Activated CD8-positive, alpha-beta memory T cell treated with anti-CD3 and anti-CD28 coated beads for 48 hours (primary cell): Measurements from ENCODE around the gene VPS54.
"Not testable (repeated sequence)": the region's sequence is repeated elsewhere in the genome, so short reads cannot be mapped to it uniquely, and the experiment has no call there.

Source experiments
- DNase-seq, 3 experiments: peaks; one replicate each; pipeline ENCODE4 v3.0.0-alpha.2; 2020; ENCODE audit warnings: low read depth in 2 of 3, low spot score in 2 of 3

Gene VPS54

DNA sequence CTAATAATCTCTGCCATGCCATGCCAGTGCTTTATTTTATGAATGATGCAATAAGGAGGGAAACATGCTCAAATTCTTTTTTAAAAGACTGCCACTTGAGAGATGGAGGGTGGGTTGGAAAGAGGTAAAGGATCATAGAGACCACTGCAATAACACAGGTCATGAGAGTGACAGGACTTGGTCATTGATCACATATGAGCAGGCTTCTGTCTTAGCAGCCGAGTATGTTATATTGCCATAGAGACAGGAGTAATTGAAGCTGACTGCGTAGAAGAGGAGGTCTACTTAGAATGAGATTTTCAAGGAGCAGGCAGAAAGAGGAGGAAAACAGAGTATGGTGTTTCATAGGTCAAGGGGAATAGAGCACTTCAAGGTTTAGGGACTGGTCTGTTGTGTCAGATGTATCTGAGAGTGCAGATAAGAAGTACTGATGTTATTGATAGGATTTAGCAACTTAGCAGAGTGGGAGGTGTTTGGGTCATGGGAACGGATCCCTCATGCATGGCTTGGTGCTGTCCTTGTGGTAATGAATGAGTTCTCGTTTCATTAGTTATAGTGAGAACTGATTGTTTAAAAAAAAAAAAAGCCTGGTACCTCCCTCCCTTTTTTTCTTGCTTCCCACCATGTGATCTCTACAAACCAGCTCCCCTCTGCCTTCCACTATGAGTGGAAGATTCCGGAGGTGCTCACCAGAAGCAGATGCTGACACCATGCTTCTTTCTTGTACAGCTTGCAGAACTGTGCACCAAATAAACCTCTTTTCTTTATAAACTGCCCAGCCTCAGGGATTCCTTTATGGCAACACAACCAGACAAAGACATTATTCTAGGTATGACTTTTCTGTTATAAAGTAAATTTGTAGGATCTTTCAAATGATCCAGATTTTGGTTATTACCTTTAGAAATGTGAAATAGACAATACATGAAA, 144.8 kb downstream of the VPS54 start:
- no peak for DNase-seq

DNA sequence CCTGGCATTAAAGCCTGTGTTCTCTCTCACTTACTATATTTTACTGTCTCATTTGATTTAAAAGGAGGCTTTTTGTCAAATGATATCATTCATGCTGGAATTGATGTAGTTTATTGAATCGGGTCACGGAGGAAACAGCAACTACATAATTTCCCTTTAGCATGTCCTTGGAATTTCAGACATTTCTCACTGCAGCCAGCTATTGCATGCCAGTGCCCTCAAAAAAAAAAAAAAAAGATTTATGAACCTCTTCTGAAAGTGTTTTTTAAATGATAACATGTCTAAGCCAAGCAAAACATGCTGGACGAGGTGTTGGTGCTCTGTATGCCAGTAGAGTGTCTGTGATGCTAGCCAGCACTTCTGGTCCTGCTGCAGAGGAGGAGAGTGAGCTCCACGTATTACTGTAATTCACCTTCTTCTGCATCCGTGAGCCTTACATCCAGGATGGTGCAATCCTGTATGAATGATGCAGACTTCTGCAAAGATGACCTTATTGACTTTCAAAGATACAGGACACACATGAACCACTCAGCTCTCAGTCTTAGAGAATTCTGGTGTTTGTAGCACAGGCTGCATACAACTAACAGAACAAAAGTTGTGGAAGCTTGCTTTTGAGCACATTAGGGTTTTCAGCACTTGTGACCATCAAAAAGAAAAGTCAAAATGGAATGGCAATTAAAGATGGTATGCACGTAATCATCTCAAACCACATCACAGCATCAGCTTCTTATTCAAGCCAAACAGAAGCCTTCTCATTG, 146.5 kb downstream of the VPS54 start:
- no peak for DNase-seq

DNA sequence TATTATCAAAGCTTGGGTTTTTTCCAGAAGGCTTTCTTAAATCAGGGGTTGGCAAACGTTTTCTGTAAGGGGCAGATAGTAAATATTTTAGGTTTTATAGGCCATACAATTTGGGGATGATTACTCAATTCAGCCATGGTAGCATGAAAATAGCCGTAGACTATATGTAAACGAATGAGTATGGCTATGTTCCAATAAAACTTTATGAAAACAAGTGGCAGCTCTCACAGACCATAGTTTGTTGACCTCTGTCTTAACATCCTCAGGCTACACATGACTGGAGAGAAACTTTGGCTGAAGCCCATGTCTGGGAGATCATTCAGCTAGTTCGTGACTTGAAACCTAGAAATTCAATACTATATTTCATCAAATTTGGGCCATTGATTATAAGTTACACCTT, 147.4 kb downstream of the VPS54 start:
- no peak for DNase-seq

DNA sequence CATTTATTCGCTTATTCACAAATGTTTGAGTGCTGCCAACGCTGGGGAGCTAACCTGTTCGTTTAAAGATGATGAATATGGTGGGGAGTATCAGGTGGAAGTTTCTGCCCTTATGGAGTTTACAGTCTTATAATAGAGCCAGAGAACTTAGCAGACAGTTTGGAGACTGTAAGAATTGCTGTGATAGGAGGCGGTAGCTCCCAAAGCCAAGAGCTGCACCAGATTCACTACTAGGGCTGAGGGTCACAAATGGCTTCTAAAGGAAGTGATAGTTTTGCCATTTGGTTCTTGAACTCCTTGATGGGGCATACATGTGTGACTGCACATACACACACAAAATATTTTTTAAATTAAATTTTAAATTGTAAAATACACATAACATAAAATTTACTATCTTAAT, 148.5 kb downstream of the VPS54 start:
- DNase-seq, result no peak

DNA sequence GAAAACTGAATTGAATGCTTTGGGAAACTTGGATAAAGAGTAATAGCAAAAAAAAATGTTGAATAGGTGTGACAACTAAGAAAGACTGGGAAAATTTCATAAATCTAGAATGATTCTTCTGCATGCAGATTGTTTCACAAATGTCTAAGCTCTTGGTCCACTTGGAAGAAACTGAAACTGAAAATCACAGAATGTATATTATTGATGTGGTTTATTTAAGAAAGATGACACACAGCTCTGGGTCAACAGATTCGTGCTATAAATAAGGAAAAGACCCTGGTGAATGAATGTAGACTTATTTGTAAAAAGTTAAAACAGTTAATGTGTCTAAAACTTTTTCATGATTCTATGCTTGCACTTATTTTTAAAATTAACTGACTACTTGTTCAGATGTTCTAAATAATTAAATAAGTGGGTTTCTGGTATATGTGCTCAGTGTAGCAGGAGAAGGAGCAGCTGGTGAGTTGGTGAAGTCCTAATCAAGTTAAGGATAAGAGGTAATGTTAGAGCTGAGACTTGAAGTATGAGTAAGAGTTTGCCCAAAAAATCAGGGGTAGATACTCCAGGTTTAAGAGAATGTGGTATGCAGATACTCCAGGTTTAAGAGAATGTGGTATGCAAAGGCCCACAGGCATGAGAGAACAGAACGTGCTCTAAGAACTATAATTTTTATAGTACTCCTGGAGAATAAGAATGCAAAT, 153.1 kb downstream of the VPS54 start:
- no peak for DNase-seq

DNA sequence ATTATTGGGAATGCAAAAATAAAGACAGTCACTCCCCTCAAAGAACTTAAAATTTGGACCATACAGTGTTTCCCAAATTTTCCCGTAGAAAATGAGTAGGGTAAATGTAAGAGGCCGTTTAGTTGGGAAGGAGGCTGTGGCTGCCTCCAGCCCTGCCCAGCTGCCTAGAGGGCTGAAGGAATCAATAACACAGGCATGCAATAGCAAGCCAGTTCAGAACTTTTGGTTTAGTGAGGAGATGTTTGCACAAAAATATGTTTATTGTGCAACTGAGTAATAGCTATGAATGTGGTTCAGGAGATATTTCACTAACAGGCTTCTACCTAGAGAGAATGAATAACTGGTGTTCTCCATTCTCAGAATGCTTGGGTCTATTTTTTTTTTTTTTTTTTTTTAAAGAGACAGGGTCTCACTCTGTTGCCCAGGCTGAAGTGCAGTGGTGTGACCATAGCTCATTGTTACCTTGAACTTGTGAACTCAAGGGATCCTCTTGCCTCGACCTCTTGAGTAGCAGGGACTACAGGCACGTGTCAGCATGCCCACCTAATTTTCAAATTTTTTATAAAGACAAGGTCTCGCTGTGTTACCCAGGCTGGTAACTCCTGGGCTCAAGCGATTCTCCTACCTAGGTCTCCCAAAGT, 153.9 kb downstream of the VPS54 start:
- DNase-seq, result no peak

DNA sequence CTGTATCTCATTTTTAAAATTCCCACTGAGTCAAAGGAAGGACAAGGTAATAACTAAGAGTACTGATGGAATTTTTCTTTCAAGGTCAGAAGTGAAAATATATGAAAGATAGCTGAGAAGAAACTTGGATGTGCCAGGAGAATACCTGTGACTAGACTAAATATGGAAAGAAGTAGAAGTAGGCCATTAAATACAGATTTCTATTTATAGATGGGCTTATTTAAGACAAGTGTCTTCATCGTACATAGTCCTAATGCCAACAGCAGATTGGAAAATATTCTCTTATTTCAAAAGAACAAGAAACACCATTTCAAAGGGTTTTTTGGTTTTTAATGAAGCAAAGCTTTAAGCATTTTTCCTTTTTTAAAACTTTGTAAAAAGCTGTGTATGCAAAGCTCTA, 155.5 kb downstream of the VPS54 start:
- DNase-seq, result no peak

DNA sequence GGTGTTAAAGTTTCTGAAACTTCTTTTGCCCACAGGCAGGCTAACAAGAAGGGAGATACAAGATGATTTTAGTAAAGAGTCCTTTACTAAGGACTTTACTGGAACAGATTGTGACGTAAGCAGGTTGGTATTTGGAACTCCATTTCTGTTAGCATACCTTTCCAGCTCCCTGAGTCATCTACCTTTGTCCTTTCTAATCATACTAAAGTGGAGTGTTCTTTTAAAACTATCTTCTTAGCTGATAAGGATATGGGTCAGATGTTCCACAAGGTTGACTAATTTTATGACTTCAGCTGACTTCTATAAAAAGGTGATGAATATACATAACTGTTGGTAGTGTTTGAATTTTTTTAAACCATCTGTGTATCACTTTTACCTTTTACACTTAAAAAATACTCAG, 156.4 kb downstream of the VPS54 start:
- no peak for DNase-seq

DNA sequence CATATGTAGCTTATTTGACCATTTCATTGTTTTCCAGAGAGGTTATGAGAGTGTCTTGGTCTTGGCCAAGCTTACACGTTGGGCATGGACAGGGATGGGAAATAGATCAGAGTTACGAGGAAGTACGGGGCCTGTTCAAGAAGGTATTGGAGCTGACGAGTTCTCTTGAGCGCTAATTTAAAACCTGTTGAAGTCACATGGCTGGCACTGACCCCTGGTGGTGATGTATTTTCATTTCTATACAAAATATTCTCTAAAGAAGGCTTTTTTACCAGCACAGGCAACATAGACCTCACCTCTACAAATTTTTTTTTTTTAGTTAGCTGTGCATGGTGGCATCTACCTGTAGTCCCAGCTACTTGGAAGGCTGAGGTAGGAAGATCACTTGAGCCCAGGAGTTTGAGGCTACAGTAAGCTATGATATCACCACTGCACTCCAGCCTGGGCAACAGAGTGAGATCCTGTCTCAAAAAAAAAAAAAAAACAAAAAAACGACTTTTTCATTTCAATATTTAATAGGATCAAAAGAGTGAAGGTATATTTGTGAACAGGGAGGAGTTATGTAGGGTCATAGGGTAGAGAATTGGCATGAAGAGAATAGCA, 157.9 kb downstream of the VPS54 start:
- DNase-seq, result no peak

DNA sequence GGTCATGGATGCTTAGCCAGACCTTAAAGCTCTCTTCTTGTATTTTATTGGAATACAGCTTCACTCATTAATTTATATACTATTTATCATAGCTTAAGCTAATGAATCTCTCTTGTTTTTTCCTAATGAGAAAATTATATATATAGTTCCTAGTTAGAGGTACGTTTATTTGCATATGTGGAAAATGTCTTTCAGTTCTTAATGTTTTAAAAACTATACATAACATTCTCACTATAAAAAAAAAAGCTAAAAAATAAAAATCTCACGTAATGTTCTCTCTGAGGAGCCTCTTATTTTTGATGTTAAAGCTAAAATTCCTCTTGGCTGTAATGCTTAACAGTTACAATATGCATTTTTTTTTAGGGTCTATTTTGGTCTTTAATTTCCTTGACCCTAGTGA, 160.9 kb downstream of the VPS54 start:
- DNase-seq, result no peak

DNA sequence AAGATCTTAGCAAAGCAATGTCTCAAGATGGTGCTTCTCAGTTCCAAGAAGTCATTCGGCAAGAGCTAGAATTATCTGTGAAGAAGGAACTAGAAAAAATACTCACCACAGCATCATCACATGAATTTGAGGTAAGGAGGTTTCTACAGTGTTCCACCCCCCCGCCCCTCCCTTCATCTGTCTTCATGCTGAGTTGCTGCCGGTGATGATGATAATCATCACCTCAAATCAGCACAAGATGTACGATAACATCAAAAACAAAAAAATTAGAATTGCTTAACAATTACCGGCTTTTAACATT, 163.0 kb downstream of the VPS54 start:
- DNase-seq, result no peak

DNA sequence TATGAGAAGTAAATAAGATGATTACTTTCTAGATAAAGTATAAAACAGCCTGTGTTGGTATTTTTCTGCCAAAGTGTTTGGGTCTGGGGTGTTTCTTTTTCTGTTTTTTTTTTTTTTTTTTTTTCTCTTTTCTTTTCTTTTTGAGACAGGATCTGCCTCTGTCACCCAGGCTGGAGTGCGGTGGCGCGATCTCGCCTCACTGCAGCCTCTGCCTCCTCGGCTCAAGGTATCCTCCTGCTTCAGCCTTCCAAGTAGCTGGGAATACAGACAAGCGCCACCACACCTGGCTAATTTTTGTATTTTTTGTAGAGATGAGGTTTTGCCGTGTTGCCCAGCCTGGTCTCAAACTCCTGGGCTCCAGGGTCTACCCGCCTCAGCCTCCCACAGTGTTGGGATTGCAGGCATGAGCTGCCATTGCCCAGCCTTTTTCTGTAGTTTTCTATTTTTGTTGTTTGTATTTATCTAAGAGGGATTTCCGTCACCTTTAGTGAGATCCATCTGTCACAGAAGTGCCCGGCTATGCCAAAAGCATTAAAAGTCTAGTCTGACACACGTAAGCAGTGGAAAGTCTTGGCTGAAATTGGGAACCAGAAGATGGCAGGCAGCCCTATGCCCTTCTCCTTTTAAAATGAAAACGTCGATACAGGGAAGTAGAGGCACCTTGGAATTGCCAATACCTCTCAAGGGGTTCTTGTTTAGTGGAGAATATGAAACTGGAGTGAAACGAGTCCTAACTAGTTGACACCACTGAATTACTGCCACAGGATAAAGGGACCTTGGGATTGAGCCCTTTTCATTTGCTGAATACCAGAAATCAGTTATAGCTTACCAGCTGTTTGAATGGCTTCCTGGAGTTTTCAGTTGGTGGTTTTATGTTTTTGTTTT, 163.6 kb downstream of the VPS54 start:
- no peak for DNase-seq

DNA sequence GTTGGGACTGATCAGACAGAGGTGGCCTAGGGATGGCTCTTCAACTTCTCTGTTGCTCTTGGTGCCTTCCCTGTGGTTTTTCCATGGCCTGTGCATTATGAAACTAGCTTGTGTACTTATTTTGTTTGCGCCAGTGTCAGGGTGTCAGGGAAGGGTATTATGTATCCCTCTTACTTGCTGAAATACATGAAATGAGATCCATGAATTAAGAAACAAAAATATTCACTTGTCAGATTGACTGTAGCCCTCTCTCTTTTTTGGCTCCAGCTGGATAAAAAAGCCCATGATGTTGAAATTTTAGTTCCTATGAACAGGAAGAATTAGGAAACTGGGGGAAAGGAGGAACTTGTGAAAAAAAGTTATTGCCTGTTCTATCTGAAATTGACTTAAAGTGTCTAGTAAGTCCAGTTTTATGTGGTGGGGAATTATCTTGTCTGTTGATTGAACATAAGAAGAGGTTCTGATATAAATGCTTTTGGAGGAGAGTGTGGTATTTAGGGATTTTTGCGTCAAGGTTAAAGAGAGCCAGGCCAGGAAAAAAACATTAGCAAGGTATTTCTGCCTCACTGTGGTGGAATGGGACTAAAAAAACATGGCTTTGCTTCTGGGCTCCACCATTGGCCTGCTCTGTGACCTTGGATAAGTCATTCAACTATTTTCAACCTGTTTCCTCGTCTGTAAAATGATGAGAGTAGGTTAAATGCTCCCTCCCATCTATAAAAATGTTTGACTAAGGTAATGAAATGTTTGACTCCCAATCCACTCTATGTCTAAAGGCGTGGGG, 165.5 kb downstream of the VPS54 start:
- no peak for DNase-seq

DNA sequence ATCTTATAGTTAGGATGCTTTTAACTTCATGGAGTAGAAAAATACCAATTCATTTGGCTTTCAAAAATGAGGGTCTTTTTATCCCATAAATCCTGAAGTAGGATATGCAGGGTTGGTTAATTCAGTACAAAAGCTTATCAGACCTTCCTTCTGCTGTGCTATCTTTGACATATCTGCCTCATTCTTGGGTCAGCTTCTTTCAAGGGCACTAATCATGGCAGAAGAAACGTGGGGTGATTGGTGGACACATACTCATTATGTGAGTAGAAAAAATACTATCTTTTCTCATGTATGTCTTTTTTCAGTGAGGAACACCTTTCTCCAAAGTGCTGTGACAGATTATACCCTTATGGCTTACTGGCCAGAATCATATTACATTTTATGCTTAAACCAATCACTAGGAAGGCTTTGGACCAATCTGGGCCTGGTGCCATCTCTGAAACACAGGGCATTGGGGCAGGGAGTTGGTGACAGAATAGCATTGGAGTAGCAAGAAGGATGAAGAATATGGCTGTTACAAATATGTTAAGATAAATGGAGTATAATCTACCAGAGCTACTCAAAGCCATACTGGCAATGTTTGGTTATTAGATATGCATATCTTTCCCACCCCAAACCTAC, 167.4 kb downstream of the VPS54 start:
- no peak for DNase-seq

DNA sequence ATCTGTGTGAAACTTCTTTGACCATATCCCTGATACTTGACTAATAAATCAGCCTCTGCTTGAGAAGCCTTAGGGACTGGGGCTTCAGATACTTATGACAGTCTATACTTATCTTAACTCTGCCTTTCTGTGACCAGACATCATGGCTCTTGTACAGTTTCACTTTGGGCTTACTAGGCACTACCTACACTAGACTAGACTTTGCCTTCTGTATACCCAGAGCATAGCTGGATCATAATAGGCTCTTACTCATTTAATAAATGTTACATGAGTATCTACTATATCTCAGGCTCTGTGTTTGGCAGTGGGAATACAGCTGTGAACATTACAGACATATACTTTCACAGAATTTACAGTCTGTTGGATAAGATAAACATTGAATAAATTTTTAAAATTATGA, 168.6 kb downstream of the VPS54 start:
- no peak for DNase-seq

DNA sequence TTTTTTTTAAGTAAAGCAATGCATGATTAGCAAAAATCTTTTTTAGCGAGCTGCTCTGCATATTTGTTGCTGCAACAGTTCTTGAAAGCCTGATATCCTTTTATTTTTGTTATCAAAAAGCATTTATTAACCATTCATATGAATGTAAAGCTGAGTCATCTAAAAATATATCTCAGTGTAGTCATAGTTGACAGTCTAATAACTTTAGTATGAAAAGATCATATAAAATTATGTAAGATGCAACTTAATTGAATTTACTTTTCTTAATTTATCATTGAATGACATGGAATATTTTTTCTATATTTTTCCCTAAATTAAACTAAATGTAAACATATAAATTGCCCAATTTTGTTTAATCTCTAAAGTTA, 169.0 kb downstream of the VPS54 start:
- no peak for DNase-seq

DNA sequence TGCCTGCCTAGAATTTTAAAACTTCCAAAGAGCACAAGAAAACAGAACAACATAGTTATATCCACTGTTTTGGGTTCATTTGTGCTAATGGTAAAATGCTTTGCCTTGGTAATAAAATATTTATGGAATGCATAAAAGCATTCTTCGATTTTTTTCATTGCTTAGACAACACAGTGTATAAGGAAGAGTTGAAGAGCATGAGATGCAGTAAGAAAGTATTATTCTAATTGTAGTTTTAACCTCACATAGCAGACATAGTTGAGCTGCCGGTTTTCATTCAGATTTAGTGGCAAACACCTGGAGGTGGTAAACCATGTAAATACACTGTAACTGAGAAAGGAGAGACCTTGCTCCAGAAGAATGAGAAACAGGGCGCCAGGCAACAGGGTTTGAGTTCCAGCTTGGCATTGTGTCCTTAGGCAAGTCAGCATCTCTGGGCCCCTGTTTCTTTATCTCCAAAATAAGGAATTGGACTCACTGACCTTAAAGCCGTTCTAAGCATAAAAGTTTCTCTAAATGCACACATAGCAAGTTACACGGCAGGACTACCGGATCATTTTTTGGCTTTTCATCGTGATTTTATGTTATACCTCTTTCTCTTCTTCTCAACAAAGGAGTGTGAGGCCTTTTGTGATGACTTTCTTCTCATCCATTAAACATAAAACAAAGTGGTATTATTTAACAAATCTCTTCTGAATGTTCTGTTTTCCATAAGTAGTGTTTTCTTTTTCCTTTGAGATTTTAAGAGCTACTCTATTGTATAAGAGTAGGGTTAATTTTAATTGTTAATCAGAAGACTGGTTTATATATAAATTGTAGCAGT, 169.6 kb downstream of the VPS54 start:
- DNase-seq, result no peak

DNA sequence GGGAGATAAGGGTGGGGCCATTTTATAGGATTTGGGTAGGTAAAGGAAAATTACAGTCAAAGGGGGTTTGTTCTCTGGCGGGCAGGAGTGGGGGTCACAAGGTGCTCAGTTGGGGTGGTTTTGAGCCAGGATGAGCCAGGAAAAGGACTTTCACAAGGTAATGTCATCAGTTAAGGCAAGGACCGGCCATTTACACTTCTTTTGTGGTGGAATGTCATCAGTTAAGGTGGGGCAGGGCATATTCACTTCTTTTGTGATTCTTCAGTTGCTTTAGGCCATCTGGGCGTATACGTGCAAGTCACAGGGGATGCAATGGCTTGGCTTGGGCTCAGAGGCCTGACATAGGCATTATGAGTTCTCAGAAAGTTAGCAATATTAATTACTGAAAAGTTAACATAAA, 171.7 kb downstream of the VPS54 start:
- DNase-seq, result not testable (repeated sequence)
